HepG2 (cell line): ENCODE data around the gene SECTM1. TPM values are rescaled to one million over a fixed set of nuclear protein-coding genes. Genes with fewer than 3 reads are reported as not detected.
A peak's percentile ranks its signal among the peaks of the same experiment; 100 is the strongest.

Source experiments
- CHCHD3 ChIP-seq: sonication (generic); formaldehyde crosslinking; IDR thresholded peaks from 2 replicates; pipeline ENCODE4 v1.8.0; 2022; ENCODE audit warnings: mild to moderate bottlenecking, missing genetic modification reagents, moderate library complexity
- HMGA1 ChIP-seq: sonication (generic); formaldehyde crosslinking; conservative IDR thresholded peaks from 2 replicates; pipeline ENCODE4 v1.4.0; 2020; ENCODE audit warnings: missing genetic modification reagents
- LBX2 ChIP-seq: sonication (generic); formaldehyde crosslinking; IDR thresholded peaks from 2 replicates; pipeline ENCODE4 v1.5.0; 2020; ENCODE audit warnings: missing genetic modification reagents, mild to moderate bottlenecking, borderline replicate concordance
- MEIS1 ChIP-seq: sonication (generic); formaldehyde crosslinking; IDR thresholded peaks from 2 replicates; pipeline ENCODE4 v1.9.0; 2021; ENCODE audit warnings: mild to moderate bottlenecking, missing genetic modification reagents, moderate library complexity, borderline replicate concordance
- MIER2 ChIP-seq: IDR thresholded peaks from 2 replicates; pipeline ENCODE4 v1.6.1; 2016; ENCODE audit warnings: missing biosample characterization, missing genetic modification reagents
- MLXIP ChIP-seq: sonication (generic); formaldehyde crosslinking; IDR thresholded peaks from 2 replicates; pipeline ENCODE4 v1.9.0; 2021; ENCODE audit warnings: missing genetic modification reagents, borderline replicate concordance
- MTF1 ChIP-seq: sonication (generic); formaldehyde crosslinking; IDR thresholded peaks from 2 replicates; pipeline ENCODE4 v1.5.0; 2020; ENCODE audit warnings: missing genetic modification reagents
- MYC ChIP-seq: sonication (generic); formaldehyde crosslinking; IDR thresholded peaks from 2 replicates; pipeline ENCODE4 v1.9.0; 2021; ENCODE audit warnings: missing genetic modification reagents, borderline replicate concordance
- NR3C1 ChIP-seq: sonication (generic); formaldehyde crosslinking; IDR thresholded peaks from 2 replicates; pipeline ENCODE4 v1.4.0; 2020; ENCODE audit warnings: missing genetic modification reagents
- NRL ChIP-seq: sonication (generic); formaldehyde crosslinking; IDR thresholded peaks from 2 replicates; pipeline ENCODE4 v1.5.0; 2020; ENCODE audit warnings: missing genetic modification reagents, mild to moderate bottlenecking, moderate library complexity, borderline replicate concordance
- RARA ChIP-seq: IDR thresholded peaks from 2 replicates; pipeline ENCODE4 v1.6.1; 2016; ENCODE audit warnings: missing genetic modification reagents, missing compliant biosample characterization
- SP1 ChIP-seq, 2 experiments: fragments of 450-650 bp in 1 of 2; sonication (generic) in 1 of 2; formaldehyde crosslinking in 1 of 2; IDR thresholded peaks; 2 replicates each; pipeline versions ENCODE4 v1.4.0 to v1.6.1; 2016 to 2020; ENCODE audit warnings: missing genetic modification reagents in 1 of 2
- SRY ChIP-seq: sonication (generic); formaldehyde crosslinking; IDR thresholded peaks from 2 replicates; pipeline ENCODE4 v1.8.0; 2022; ENCODE audit warnings: mild to moderate bottlenecking, missing genetic modification reagents
- TEAD3 ChIP-seq: optimal IDR thresholded peaks from 2 replicates; pipeline ENCODE3; 2016; ENCODE audit warnings: borderline replicate concordance
- U2AF1 ChIP-seq: fragments of 200-400 bp; formaldehyde crosslinking; optimal IDR thresholded peaks from 2 replicates; pipeline ENCODE3; 2017; ENCODE audit warnings: mild to moderate bottlenecking, low read depth, low read length
- XRCC5 ChIP-seq: fragments of 200-400 bp; formaldehyde crosslinking; optimal IDR thresholded peaks from 2 replicates; pipeline ENCODE3; 2017; ENCODE audit warnings: mild to moderate bottlenecking, low read length
- ZBTB42 ChIP-seq: sonication (generic); formaldehyde crosslinking; IDR thresholded peaks from 2 replicates; pipeline ENCODE4 v1.5.0; 2020; ENCODE audit warnings: mild to moderate bottlenecking, missing genetic modification reagents
- ZMYM2 ChIP-seq: sonication (generic); formaldehyde crosslinking; IDR thresholded peaks from 2 replicates; pipeline ENCODE4 v1.8.0; 2022; ENCODE audit warnings: mild to moderate bottlenecking, missing genetic modification reagents
- ZNF282 ChIP-seq: fragments of 450-650 bp; IDR thresholded peaks from 2 replicates; pipeline ENCODE4 v1.6.1; 2018; ENCODE audit not compliant: partially characterized antibody
- ZNF33B ChIP-seq: sonication (generic); formaldehyde crosslinking; IDR thresholded peaks from 2 replicates; pipeline ENCODE4 v1.5.1; 2020; ENCODE audit warnings: mild to moderate bottlenecking, missing genetic modification reagents
- ZNF570 ChIP-seq: sonication (generic); formaldehyde crosslinking; IDR thresholded peaks from 2 replicates; pipeline ENCODE4 v1.4.0; 2020; ENCODE audit warnings: mild to moderate bottlenecking, missing genetic modification reagents, borderline replicate concordance
- ZNF7 ChIP-seq: IDR thresholded peaks from 2 replicates; pipeline ENCODE4 v1.6.1; 2016; ENCODE audit warnings: missing biosample characterization, missing genetic modification reagents
- ZNF816 ChIP-seq: sonication (generic); formaldehyde crosslinking; IDR thresholded peaks from 2 replicates; pipeline ENCODE4 v1.8.0; 2022; ENCODE audit warnings: missing genetic modification reagents, mild to moderate bottlenecking, borderline replicate concordance
- ZSCAN30 ChIP-seq: sonication (generic); formaldehyde crosslinking; IDR thresholded peaks from 2 replicates; pipeline ENCODE4 v1.5.0; 2020; ENCODE audit warnings: mild to moderate bottlenecking, missing genetic modification reagents
- polyA plus RNA-seq, 8 experiments: library from polyadenylated mRNA; depleted of rRNA in 3 of 8; stranded (reverse) in 7 of 8; unstranded in 1 of 8; fragments of >200 nt; fragmentation: Illumina TruSeq in 4 of 8; extraction: Trizol in 4 of 8; gene quantifications; 2 replicates each; pipeline versions ENCODE4 v1.2.1 to v1.2.3, GENCODE V29; 2011 to 2016; ENCODE audit warnings: low read depth in 4 of 8, missing spikeins in 1 of 8, mixed read lengths in 1 of 8; ENCODE audit not compliant: insufficient read depth in 1 of 8
- total RNA-seq, 5 experiments: library from RNA; depleted of rRNA; stranded (reverse); fragments of >200 nt; fragmentation: Illumina TruSeq; extraction: Trizol; gene quantifications; 2 replicates each; pipeline ENCODE4 v1.2.3, GENCODE V29; 2016; ENCODE audit warnings: low read depth in 1 of 5
- TF ChIP-seq, protein P1 (sequence below): sonication (generic); formaldehyde crosslinking; IDR thresholded peaks from 2 replicates; pipeline ENCODE4 v1.4.0; 2020; ENCODE audit warnings: missing genetic modification reagents, borderline replicate concordance

Gene SECTM1
- total and polyA plus RNA-seq, 2 of the 13 experiments (the other 11 are each of a cell fraction or from before 2014, with no cell fraction given) = 3.5 to 5.3 TPM

DNA sequence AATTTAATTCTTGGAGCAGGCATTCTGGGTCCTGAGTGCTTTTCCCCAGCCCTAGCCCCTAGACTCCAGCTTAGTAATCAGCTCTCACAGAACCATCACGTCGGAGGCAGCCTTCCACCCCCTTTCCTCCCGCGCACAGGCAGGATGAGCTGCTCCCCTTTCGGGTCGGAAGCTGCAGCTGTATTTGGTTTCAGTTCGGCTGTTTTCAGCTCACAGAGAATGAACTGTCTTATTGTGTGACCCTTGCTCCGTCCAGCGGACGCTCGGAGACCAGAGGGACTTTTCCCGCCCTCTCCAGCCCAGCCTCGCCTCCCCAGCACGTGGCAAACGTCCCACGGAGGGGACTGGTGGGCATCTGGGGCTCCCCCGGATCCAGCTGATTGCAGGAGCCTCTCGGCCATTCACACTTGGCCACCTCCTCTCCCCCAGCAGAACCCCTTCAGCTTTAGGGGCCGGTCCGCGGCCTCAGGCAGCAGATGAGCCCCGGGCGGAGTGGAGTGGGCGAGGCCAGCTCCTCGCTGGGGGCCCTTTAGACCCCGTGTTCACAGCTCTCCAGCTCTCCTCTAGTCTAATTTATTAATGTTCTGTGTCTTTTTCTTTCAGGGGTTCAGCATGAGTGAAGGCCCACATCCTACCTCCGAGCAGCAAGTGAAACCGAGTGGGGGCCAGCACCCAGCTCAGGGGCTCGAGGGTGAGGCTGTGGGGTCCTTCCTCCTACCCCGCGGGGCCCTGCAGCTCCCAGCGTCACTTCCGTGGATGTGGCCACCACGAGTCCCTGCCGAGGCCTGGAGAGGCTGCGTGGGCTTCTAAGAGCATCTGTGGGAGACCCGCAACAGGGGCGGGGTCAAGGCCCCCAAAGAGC lies 37.1 kb upstream of the SECTM1 start (continued):
- TF ChIP-seq ZMYM2 (CRISPR knock-in tag) (peak; percentile 76), ZNF33B (peak; percentile 79; the same call in 1 of the 2 replicates), ZNF7 (CRISPR knock-in tag) (no peak), U2AF1 (no peak), HMGA1 (no peak), LBX2 (CRISPR knock-in tag) (peak; percentile 77; the same call in 1 of the 2 replicates), ZSCAN30 (CRISPR knock-in tag) (0 out of 2 replicates have a peak, but pooled peaks have one; percentile 32), MLXIP (CRISPR knock-in tag) (peak; percentile 68; the same call in 1 of the 2 replicates), XRCC5 (peak; percentile 67), TEAD3 (peak; percentile 48), CHCHD3 (CRISPR knock-in tag) (no peak), ZNF816 (CRISPR knock-in tag) (peak; percentile 77; the same call in 1 of the 2 replicates), SRY (CRISPR knock-in tag) (peak; percentile 93; the same call in 1 of the 2 replicates), MYC (peak; percentile 91), ZNF282 (no peak), RARA (peak; percentile 45; the same call in 1 of the 2 replicates), SP1 (IDR thresholded peaks at IDR 0.05) (no peak), SP1 (CRISPR knock-in tag; IDR thresholded peaks at IDR 0.05) (no peak), MTF1 (CRISPR knock-in tag) (peak; percentile 91; the same call in 1 of the 2 replicates), NR3C1 (CRISPR knock-in tag) (no peak), MIER2 (peak; percentile 77; the same call in 1 of the 2 replicates), MEIS1 (CRISPR knock-in tag) (peak; percentile 96), ZNF570 (CRISPR knock-in tag) (peak; percentile 35; the same call in 1 of the 2 replicates), NRL (CRISPR knock-in tag) (peak; percentile 99), ZBTB42 (CRISPR knock-in tag) (no peak; the same call in 1 of the 2 replicates)
- TF ChIP-seq, protein P1, sequence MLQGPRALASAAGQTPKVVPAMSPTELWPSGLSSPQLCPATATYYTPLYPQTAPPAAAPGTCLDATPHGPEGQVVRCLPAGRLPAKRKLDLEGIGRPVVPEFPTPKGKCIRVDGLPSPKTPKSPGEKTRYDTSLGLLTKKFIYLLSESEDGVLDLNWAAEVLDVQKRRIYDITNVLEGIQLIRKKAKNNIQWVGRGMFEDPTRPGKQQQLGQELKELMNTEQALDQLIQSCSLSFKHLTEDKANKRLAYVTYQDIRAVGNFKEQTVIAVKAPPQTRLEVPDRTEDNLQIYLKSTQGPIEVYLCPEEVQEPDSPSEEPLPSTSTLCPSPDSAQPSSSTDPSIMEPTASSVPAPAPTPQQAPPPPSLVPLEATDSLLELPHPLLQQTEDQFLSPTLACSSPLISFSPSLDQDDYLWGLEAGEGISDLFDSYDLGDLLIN (CRISPR knock-in tag) = peak; percentile 86; the same call in 1 of the 2 replicates
